NCI-H526 (cell line): ENCODE data around the gene GLRA3.
"Not testable (repeated sequence)": the region's sequence is repeated elsewhere in the genome, so short reads cannot be mapped to it uniquely, and the experiment has no call there.

Source experiments
- DNase-seq, 2 experiments: peaks; one replicate each; lab custom pipeline; 2025; lab: John Stamatoyannopoulos, UW

The GLRA3 gene

GRCh38 chr4:174810834-174811233 is 18.2 kb downstream of the GLRA3 start:
- DNase-seq, result no peak

GRCh38 chr4:174808836-174809235 is 20.2 kb downstream of the GLRA3 start:
- no peak for DNase-seq

- DNase-seq, result no peak
Measured at GRCh38 chr4:174808119-174808518, 20.9 kb downstream of the GLRA3 start.

- no peak for DNase-seq
Measured at GRCh38 chr4:174805746-174806145, 23.3 kb downstream of the GLRA3 start.

GRCh38 chr4:174794543-174795094 is 34.4 kb downstream of the GLRA3 start:
- DNase-seq, result no peak

GRCh38 chr4:174789657-174790056 is 39.4 kb downstream of the GLRA3 start:
- DNase-seq, result no peak

GRCh38 chr4:174778274-174778986 is 50.6 kb downstream of the GLRA3 start:
- DNase-seq, result not testable (repeated sequence)

- no peak for DNase-seq
Measured at GRCh38 chr4:174775366-174775765, 53.7 kb downstream of the GLRA3 start.

- DNase-seq, result peak; percentile 1 to 62
Measured at GRCh38 chr4:174764105-174764729, 64.8 kb downstream of the GLRA3 start.

- no peak for DNase-seq
Measured at GRCh38 chr4:174763454-174764104, 65.5 kb downstream of the GLRA3 start.

- DNase-seq, result no peak
Measured at GRCh38 chr4:174761451-174761850, 67.6 kb downstream of the GLRA3 start.

GRCh38 chr4:174757736-174758135 is 71.3 kb downstream of the GLRA3 start:
- DNase-seq, result no peak

- DNase-seq, result no peak
Measured at GRCh38 chr4:174753021-174753420, 76.0 kb downstream of the GLRA3 start.

- DNase-seq, result no peak
Measured at GRCh38 chr4:174752026-174752425, 77.0 kb downstream of the GLRA3 start.

GRCh38 chr4:174749091-174749490 is 80.0 kb downstream of the GLRA3 start:
- no peak for DNase-seq

GRCh38 chr4:174746710-174747109 is 82.3 kb downstream of the GLRA3 start:
- DNase-seq, result no peak

GRCh38 chr4:174742561-174742960 is 86.5 kb downstream of the GLRA3 start:
- DNase-seq, result no peak

GRCh38 chr4:174739576-174739975 is 89.5 kb downstream of the GLRA3 start:
- no peak for DNase-seq

GRCh38 chr4:174734181-174734580 is 94.9 kb downstream of the GLRA3 start:
- no peak for DNase-seq

GRCh38 chr4:174717828-174718227 is 111.2 kb downstream of the GLRA3 start:
- no peak for DNase-seq

GRCh38 chr4:174716986-174717770 is 111.9 kb downstream of the GLRA3 start:
- no peak for DNase-seq
